CD4-positive, alpha-beta T cell (primary cell): ENCODE measurements around the gene GRK4. TPM values are rescaled to one million over a fixed set of nuclear protein-coding genes. Genes with fewer than 3 reads are reported as not detected.
A peak's percentile ranks its signal among the peaks of the same experiment; 100 is the strongest.

Source experiments
- ATAC-seq: fragments of 200-7000 bp; cut with Tn5 transposase; one replicate; pipeline ENCODE4 v1.10.0; 2022; ENCODE audit warnings: mild to moderate bottlenecking; ENCODE audit not compliant: poor library complexity
- CTCF ChIA-PET: fragments of 350-600 bp; sonication (Branson Sonifier 250); formaldehyde crosslinking; loops from one replicate; lab custom pipeline; 2021; ENCODE audit warnings: antibody characterized with exemption, inconsistent platforms; lab: Charles Lee
- POLR2A ChIA-PET: fragments of 350-600 bp; sonication (Branson Sonifier 250); formaldehyde crosslinking; loops from one replicate; lab custom pipeline; 2021; ENCODE audit warnings: antibody characterized with exemption, inconsistent platforms; lab: Charles Lee
- DNase-seq, 14 experiments: peaks; one replicate each; pipeline ENCODE4 v3.0.0-alpha.2; 2013 to 2020; ENCODE audit warnings: mixed read lengths in 2 of 14
- H3K27ac ChIP-seq, 2 donors: one replicate each; pipeline versions ENCODE4 v1.5.1 to v1.7.0; 2013; ENCODE audit warnings: low read length in 2 of 2, low read depth in 1 of 2, mild to moderate bottlenecking in 1 of 2
- H3K27me3 ChIP-seq, 2 experiments: 1 replicate in 1 of 2; 2 replicates in 1 of 2; pipeline versions ENCODE4 v1.6.1 to v1.7.0; 2013; ENCODE audit warnings: low read length in 2 of 2, control low read depth in 1 of 2, mild to moderate bottlenecking in 1 of 2, moderate library complexity in 1 of 2; ENCODE audit not compliant: insufficient read depth in 2 of 2, control insufficient read depth in 1 of 2
- H3K36me3 ChIP-seq: one replicate; pipeline ENCODE4 v1.6.1; 2013; ENCODE audit warnings: low read length, control low read depth; ENCODE audit not compliant: insufficient read depth
- H3K4me1 ChIP-seq: one replicate; pipeline ENCODE4 v1.6.1; 2013; ENCODE audit warnings: low read length, control low read depth; ENCODE audit not compliant: insufficient read depth
- H3K4me3 ChIP-seq: one replicate; pipeline ENCODE4 v1.5.1; 2013; ENCODE audit warnings: mild to moderate bottlenecking, low read length, moderate library complexity
- H3K9me3 ChIP-seq, 2 experiments: 1 replicate in 1 of 2; 2 replicates in 1 of 2; pipeline versions ENCODE4 v1.6.1 to v1.7.0; 2013; ENCODE audit warnings: low read length in 2 of 2, mild to moderate bottlenecking in 2 of 2, control low read depth in 1 of 2, moderate library complexity in 1 of 2; ENCODE audit not compliant: control insufficient read depth in 1 of 2, insufficient read depth in 1 of 2
- H3K27ac Mint-ChIP-seq: one replicate; pipeline ENCODE4 v1.8.0; 2020; ENCODE audit warnings: mixed read lengths
- H3K27me3 Mint-ChIP-seq: one replicate; pipeline ENCODE4 v1.8.0; 2021; ENCODE audit warnings: mixed read lengths
- H3K36me3 Mint-ChIP-seq: one replicate; pipeline ENCODE4 v1.8.0; 2021; ENCODE audit warnings: low read depth, mixed read lengths
- H3K4me1 Mint-ChIP-seq: one replicate; pipeline ENCODE4 v1.8.0; 2021; ENCODE audit warnings: low read depth, mixed read lengths
- H3K4me3 Mint-ChIP-seq: one replicate; pipeline ENCODE4 v1.8.0; 2020; ENCODE audit warnings: mild to moderate bottlenecking, mixed read lengths
- H3K9me3 Mint-ChIP-seq: one replicate; pipeline ENCODE4 v1.8.0; 2020; ENCODE audit warnings: mixed read lengths
- CTCF ChIP-seq: fragments of 200-600 bp; IDR thresholded peaks from one replicate; pipeline ENCODE4 v1.8.0; 2022; ENCODE audit warnings: antibody characterized with exemption, mild to moderate bottlenecking
- intact Hi-C, 2 experiments: fragments of 100-400 bp; cut with DNase I in 1 of 2; cut with micrococcal nuclease in 1 of 2; formaldehyde crosslinking; loops; one replicate each; pipeline versions ENCODE4 v1.15.1 to v1.9.0; 2023 to 2025; cut with DNase I, micrococcal nuclease
- total RNA-seq, 174 experiments: library from RNA in 2 of 174; stranded (reverse) in 2 of 174; gene quantifications; one replicate each; pipeline ENCODE4 v1.2.3 and lab custom pipeline; 2021 to 2026

Gene GRK4
- total RNA-seq, 2 experiments from 2014 or later, result 1.2 to 1.8 TPM

GRCh38 chr4:2941138-2942036, 22.0 kb upstream of the GRK4 start:
- Mint-ChIP-seq H3K27ac (no peak overlapping the region), H3K27me3 (no peaks in the 10 kb centered on the region)
- POLR2A ChIA-PET, result no interaction called here

DNA sequence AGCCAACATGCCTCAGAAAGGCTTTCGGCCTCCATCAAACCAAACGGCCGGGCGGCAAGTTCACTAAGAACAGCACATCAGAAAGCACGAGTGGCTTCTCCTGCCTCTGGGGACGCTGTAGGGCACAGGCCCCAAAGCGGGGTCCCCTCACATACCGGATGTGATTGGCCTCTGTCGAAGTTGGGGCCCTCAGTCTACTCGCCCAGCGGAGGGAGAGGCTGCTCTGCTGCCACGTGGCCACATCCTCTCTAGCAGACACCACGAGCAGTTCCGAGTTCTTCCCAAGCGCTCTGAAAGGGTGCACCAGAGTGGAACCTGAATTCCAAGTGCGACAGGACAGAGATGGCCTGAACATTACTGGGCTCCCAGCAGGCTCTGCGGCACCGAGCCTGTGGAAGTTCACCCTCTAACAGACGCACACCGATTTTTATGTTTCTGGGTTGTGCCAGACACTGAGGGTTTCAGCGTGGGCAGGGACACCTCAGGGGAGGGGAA, 21.3 kb upstream of the GRK4 start:
- POLR2A ChIA-PET, result no interaction called here
- H3K27me3 Mint-ChIP-seq, result no peaks in the 10 kb centered on the region

More at GRCh38 chr4:2941138-2942036, 22.0 kb upstream of the GRK4 start:
- no peak for ATAC-seq
- Histone ChIP-seq H3K27ac (no peak overlapping the region), H3K4me1 (peaks cover 48% of the 10 kb centered on the region), H3K9me3 (no peaks in the 10 kb centered on the region), H3K4me3 (no peak overlapping the region), H3K27me3 (no peaks in the 10 kb centered on the region), H3K36me3 (peaks cover 79% of the 10 kb centered on the region)
- peak in 1 of 14 experiments; percentile 17 for DNase-seq
- Mint-ChIP-seq H3K9me3 (no peaks in the 10 kb centered on the region), H3K4me3 (no peak overlapping the region), H3K36me3 (peaks cover 94% of the 10 kb centered on the region), H3K4me1 (peaks cover 10% of the 10 kb centered on the region)
- no peak for TF ChIP-seq CTCF
- intact Hi-C loops, result no loop called here
- CTCF ChIA-PET, result no interaction called here

More for the DNA sequence above, 21.3 kb upstream of the GRK4 start:
- H3K27ac Mint-ChIP-seq, result peak overlapping the region; percentile 79
- CTCF ChIA-PET, result no interaction called here
- Histone ChIP-seq H3K4me3 (no peak overlapping the region), H3K27me3 (no peaks in the 10 kb centered on the region), H3K9me3 (no peaks in the 10 kb centered on the region), H3K4me1 (peaks cover 41% of the 10 kb centered on the region), H3K36me3 (peaks cover 86% of the 10 kb centered on the region), H3K27ac (no peak overlapping the region)
- intact Hi-C loops, result no loop called here
- no peak overlapping the region for H3K4me3 Mint-ChIP-seq
- peaks cover 3% of the 10 kb centered on the region for H3K4me1 Mint-ChIP-seq
- no peak for TF ChIP-seq CTCF
- peak in 1 of 14 experiments; percentile 49 for DNase-seq
- ATAC-seq, result peak; percentile 24
- no peaks in the 10 kb centered on the region for H3K9me3 Mint-ChIP-seq
- peaks cover 94% of the 10 kb centered on the region for H3K36me3 Mint-ChIP-seq
